HEK293 (cell line): ENCODE measurements around the gene RNF13.
A peak's percentile ranks its signal among the peaks of the same experiment; 100 is the strongest.

Experiments
- CTCF ChIA-PET: fragments of 350-600 bp; formaldehyde crosslinking; extraction: SDS; loops from one replicate; lab custom pipeline; 2021; ENCODE audit warnings: antibody characterized with exemption; lab: Yijun Ruan, JAX
- POLR2A ChIA-PET: fragments of 300-600 bp; formaldehyde crosslinking; extraction: SDS; loops from one replicate; lab custom pipeline; 2020; ENCODE audit warnings: antibody characterized with exemption, inconsistent platforms; lab: Yijun Ruan, JAX
- H3K27ac ChIP-seq: fragments of 200-500 bp; sonication (Bioruptor generic); 2 replicates; pipeline ENCODE4 v1.5.1; 2014; ENCODE audit warnings: low read depth, low read length, control low read depth, inconsistent platforms; ENCODE audit errors: extremely low read depth
- H3K36me3 ChIP-seq, 2 experiments: fragments of 200-500 bp in 1 of 2; sonication (Bioruptor generic) in 1 of 2; 1 replicate in 1 of 2; 2 replicates in 1 of 2; pipeline ENCODE4 v1.5.1; 2014 to 2017; ENCODE audit warnings: inconsistent platforms in 2 of 2, low read length in 2 of 2; ENCODE audit not compliant: control insufficient read depth in 2 of 2, insufficient read depth in 1 of 2
- H3K4me1 ChIP-seq: fragments of 200-500 bp; sonication (Bioruptor generic); 2 replicates; pipeline ENCODE4 v1.5.1; 2014; ENCODE audit warnings: mild to moderate bottlenecking, low read length, inconsistent platforms; ENCODE audit not compliant: control insufficient read depth, insufficient read depth
- H3K4me3 ChIP-seq: 2 replicates; pipeline ENCODE4 v1.5.1; 2011; ENCODE audit warnings: low read depth, mild to moderate bottlenecking, control low read depth, low read length, moderate library complexity
- H3K9me3 ChIP-seq: fragments of 200-500 bp; sonication (Bioruptor generic); 2 replicates; pipeline ENCODE4 v1.5.1; 2014; ENCODE audit warnings: low read depth, low read length, inconsistent platforms; ENCODE audit not compliant: control insufficient read depth, insufficient read depth
- EGR2 ChIP-seq: fragments of 450-650 bp; formaldehyde crosslinking; IDR thresholded peaks from 2 replicates; pipeline ENCODE4 v1.5.1; 2016; ENCODE audit warnings: low read depth, missing biosample characterization, missing genetic modification characterization
- GLIS1 ChIP-seq: fragments of 450-650 bp; formaldehyde crosslinking; IDR thresholded peaks from 2 replicates; pipeline ENCODE4 v1.5.1; 2016; ENCODE audit warnings: missing biosample characterization, missing genetic modification characterization
- KLF8 ChIP-seq: fragments of 450-650 bp; formaldehyde crosslinking; IDR thresholded peaks from 2 replicates; pipeline ENCODE4 v1.5.1; 2016; ENCODE audit warnings: missing biosample characterization, missing genetic modification characterization
- PRDM10 ChIP-seq: fragments of 450-650 bp; formaldehyde crosslinking; IDR thresholded peaks from 2 replicates; pipeline ENCODE4 v1.5.1; 2016; ENCODE audit warnings: missing biosample characterization, missing genetic modification characterization
- PRDM6 ChIP-seq: fragments of 450-650 bp; formaldehyde crosslinking; IDR thresholded peaks from 2 replicates; pipeline ENCODE4 v1.5.1; 2017; ENCODE audit warnings: missing biosample characterization, missing genetic modification characterization
- RBAK ChIP-seq: fragments of 450-650 bp; formaldehyde crosslinking; IDR thresholded peaks from 2 replicates; pipeline ENCODE4 v1.5.1; 2016; ENCODE audit warnings: missing biosample characterization, missing genetic modification characterization
- SP7 ChIP-seq: fragments of 450-650 bp; formaldehyde crosslinking; IDR thresholded peaks from 2 replicates; pipeline ENCODE4 v1.5.1; 2016; ENCODE audit warnings: missing biosample characterization, missing genetic modification characterization
- TCF7L2 ChIP-seq: IDR thresholded peaks from 2 replicates; pipeline ENCODE4 v1.6.1; 2011; ENCODE audit warnings: low read depth, mild to moderate bottlenecking, inconsistent platforms, low read length, moderate library complexity, borderline replicate concordance
- ZBTB44 ChIP-seq: fragments of 450-650 bp; IDR thresholded peaks from 2 replicates; pipeline ENCODE4 v1.5.1; 2018; ENCODE audit warnings: missing biosample characterization, mild to moderate bottlenecking, missing genetic modification characterization
- ZBTB48 ChIP-seq: fragments of 450-650 bp; formaldehyde crosslinking; IDR thresholded peaks from 2 replicates; pipeline ENCODE4 v1.5.1; 2016; ENCODE audit warnings: missing biosample characterization, missing genetic modification characterization
- ZNF133 ChIP-seq: fragments of 450-650 bp; formaldehyde crosslinking; IDR thresholded peaks from 2 replicates; pipeline ENCODE4 v1.5.1; 2016; ENCODE audit warnings: missing biosample characterization, missing genetic modification characterization
- ZNF335 ChIP-seq: fragments of 450-650 bp; formaldehyde crosslinking; conservative IDR thresholded peaks from 2 replicates; pipeline ENCODE4 v1.5.1; 2016; ENCODE audit warnings: missing biosample characterization, missing genetic modification characterization
- ZNF350 ChIP-seq: fragments of 450-650 bp; formaldehyde crosslinking; IDR thresholded peaks from 2 replicates; pipeline ENCODE4 v1.5.0; 2017; ENCODE audit warnings: missing biosample characterization, mild to moderate bottlenecking, missing genetic modification characterization
- ZNF354C ChIP-seq: fragments of 450-650 bp; formaldehyde crosslinking; IDR thresholded peaks from 2 replicates; pipeline ENCODE4 v1.5.1; 2016; ENCODE audit warnings: missing biosample characterization, missing genetic modification characterization, low read depth, borderline replicate concordance
- ZNF423 ChIP-seq: fragments of 450-650 bp; formaldehyde crosslinking; IDR thresholded peaks from 2 replicates; pipeline ENCODE4 v1.5.1; 2016; ENCODE audit warnings: missing biosample characterization, missing genetic modification characterization
- ZNF426 ChIP-seq: fragments of 450-650 bp; formaldehyde crosslinking; IDR thresholded peaks from 2 replicates; pipeline ENCODE4 v1.5.1; 2017; ENCODE audit warnings: missing biosample characterization, missing genetic modification characterization, mild to moderate bottlenecking, inconsistent platforms, moderate library complexity
- ZNF473 ChIP-seq: fragments of 450-650 bp; formaldehyde crosslinking; IDR thresholded peaks from 2 replicates; pipeline ENCODE4 v1.5.1; 2017; ENCODE audit warnings: missing biosample characterization, missing genetic modification characterization
- ZNF544 ChIP-seq: fragments of 450-650 bp; formaldehyde crosslinking; IDR thresholded peaks from 2 replicates; pipeline ENCODE4 v1.5.0; 2017; ENCODE audit warnings: missing biosample characterization, missing genetic modification characterization
- ZNF549 ChIP-seq: fragments of 450-650 bp; IDR thresholded peaks from 2 replicates; pipeline ENCODE4 v1.5.1; 2018; ENCODE audit warnings: missing biosample characterization, missing genetic modification characterization, mild to moderate bottlenecking, inconsistent platforms, moderate library complexity
- ZNF571 ChIP-seq: fragments of 450-650 bp; formaldehyde crosslinking; IDR thresholded peaks from 2 replicates; pipeline ENCODE4 v1.5.0; 2017; ENCODE audit warnings: missing biosample characterization, missing genetic modification characterization
- ZNF610 ChIP-seq: fragments of 450-650 bp; formaldehyde crosslinking; IDR thresholded peaks from 2 replicates; pipeline ENCODE4 v1.5.1; 2016; ENCODE audit warnings: missing biosample characterization, missing genetic modification characterization, borderline replicate concordance
- ZNF621 ChIP-seq: fragments of 450-650 bp; formaldehyde crosslinking; IDR thresholded peaks from 2 replicates; pipeline ENCODE4 v1.5.1; 2017; ENCODE audit warnings: missing biosample characterization, missing genetic modification characterization
- ZNF692 ChIP-seq: fragments of 450-650 bp; formaldehyde crosslinking; IDR thresholded peaks from 2 replicates; pipeline ENCODE4 v1.5.1; 2016; ENCODE audit warnings: missing biosample characterization, missing genetic modification characterization

RNF13 gene

GRCh38 chr3:149812165-149812605 lies 830 bp upstream of the RNF13 start:
- H3K4me1 ChIP-seq = no peaks in the 10 kb centered on the region; the same call in 1 of the 2 replicates
- no peaks in the 10 kb centered on the region for H3K36me3 ChIP-seq
- TF ChIP-seq PRDM6 (tag by site-specific recombination) = no peak
- TF ChIP-seq ZNF133 = no peak
- 0 out of 2 replicates have a peak, but pooled peaks have one; percentile 60 for TF ChIP-seq ZBTB48 (tag by site-specific recombination)
- TF ChIP-seq ZNF621 (tag by site-specific recombination) = no peak
- peak; percentile 98 for TF ChIP-seq ZNF335 (tag by site-specific recombination)
- TF ChIP-seq ZBTB44 (tag by site-specific recombination) = no peak
- no peak for TF ChIP-seq ZNF354C (tag by site-specific recombination)
- 0 out of 2 replicates have a peak, but pooled peaks have one; percentile 37 for TF ChIP-seq ZNF692 (tag by site-specific recombination)
- peak; percentile 19; the same call in 1 of the 2 replicates for TF ChIP-seq ZNF610
- TF ChIP-seq ZNF426 (tag by site-specific recombination) = no peak
- no peak for TF ChIP-seq ZNF350 (tag by site-specific recombination)
- no peak for TF ChIP-seq ZNF544 (tag by site-specific recombination)
- TF ChIP-seq PRDM10 (tag by site-specific recombination) = peak; percentile 90
- no peak for TF ChIP-seq TCF7L2
- no peak for TF ChIP-seq KLF8 (tag by site-specific recombination)
- TF ChIP-seq GLIS1 (tag by site-specific recombination) = peak; percentile 69
- TF ChIP-seq RBAK (tag by site-specific recombination) = no peak
- TF ChIP-seq ZNF571 = no peak
- TF ChIP-seq ZNF473 (tag by site-specific recombination) = no peak
- no peak for TF ChIP-seq ZNF423 (tag by site-specific recombination)
- no peak for TF ChIP-seq ZNF549
- TF ChIP-seq EGR2 = no peak
- TF ChIP-seq SP7 (tag by site-specific recombination) = no peak
- POLR2A ChIA-PET = no interaction called here
- peak overlapping the region; percentile 92; the same call in 1 of the 2 replicates for H3K27ac ChIP-seq
- H3K9me3 ChIP-seq = no peaks in the 10 kb centered on the region
- peak overlapping the region; percentile 91 for H3K4me3 ChIP-seq
- CTCF ChIA-PET = no interaction called here
